Body of pancreas (tissue), 4 donors: ENCODE data around the gene SLC4A4.

Experiments
- CTCF ChIP-seq, 7 experiments: fragments of 450-650 bp in 4 of 7; fragments of 200-600 bp in 3 of 7; sonication (generic) in 3 of 7; IDR thresholded peaks; one replicate each; pipeline ENCODE4 v1.5.1; 2016 to 2019; ENCODE audit warnings: antibody characterized with exemption in 7 of 7
- POLR2A ChIP-seq, 3 donors: fragments of 450-650 bp; IDR thresholded peaks; one replicate each; pipeline ENCODE4 v1.6.1; 2016; ENCODE audit warnings: antibody characterized with exemption in 3 of 3, mild to moderate bottlenecking in 2 of 3

- TF ChIP-seq CTCF (IDR thresholded peaks at IDR 0.05) (no peak), POLR2A (IDR thresholded peaks at IDR 0.05) (no peak)
Observed at GRCh38 chr4:71356924-71357663, 18.3 kb downstream of the SLC4A4 start.
